Measurements from ENCODE around the gene MGMT. TPM values are rescaled to one million over a fixed set of nuclear protein-coding genes. Genes with fewer than 3 reads are reported as not detected.

The MGMT gene
- total and polyA plus RNA-seq, 4 donors: 9.9 to 39.6 (median 23.2) TPM

GRCh38 chr10:129589546-129589945, 122.5 kb downstream of the MGMT start:
- ATAC-seq (ENCODE audit: insufficient read depth, low FRiP score) (no peak), DNase-seq (no peak)
- no peak for TF ChIP-seq CTCF (IDR thresholded peaks at IDR 0.05; ENCODE audit: control extremely low read depth, extremely low read depth)
- Histone ChIP-seq H3K9ac (ENCODE audit: insufficient read depth in 1 of 2, low read length in 2 of 2) (no peak overlapping the region), H3K4me3 (no peak overlapping the region), H3K27ac (ENCODE audit: low read depth in 1 of 2, low read length in 1 of 2) (no peak overlapping the region), H3K27me3 (ENCODE audit: control insufficient read depth in 3 of 3, insufficient read depth in 3 of 3, low read length in 2 of 3) (no peaks in the 10 kb centered on the region), H3K36me3 (ENCODE audit: control insufficient read depth in 4 of 4, insufficient read depth in 4 of 4, low read length in 4 of 4) (peaks cover 0 to 2% (median under 1%) of the 10 kb centered on the region in 4 donors), H3K9me3 (ENCODE audit: control insufficient read depth in 4 of 4, insufficient read depth in 3 of 4, low read length in 3 of 4) (peaks cover 4 to 17% (median 8%) of the 10 kb centered on the region in 4 donors), H3K4me1 (ENCODE audit: control insufficient read depth in 5 of 5, insufficient read depth in 5 of 5, low read length in 5 of 5) (no peaks in the 10 kb centered on the region)
- WGBS, 2 donors: 97% methylated on average over 9 of the region's 9 CpGs

- H3K9me3 ChIP-seq (ENCODE audit: control insufficient read depth in 4 of 4, insufficient read depth in 3 of 4, low read length in 3 of 4): peaks cover 0 to 9% (median 0%) of the 10 kb centered on the region in 4 donors
- H3K27me3 ChIP-seq (ENCODE audit: control insufficient read depth in 3 of 3, insufficient read depth in 3 of 3, low read length in 2 of 3): no peaks in the 10 kb centered on the region
- ATAC-seq (ENCODE audit: insufficient read depth, low FRiP score) (no peak), DNase-seq (no peak)
- no peak overlapping the region for H3K27ac ChIP-seq (ENCODE audit: low read depth in 1 of 2, low read length in 1 of 2)
- H3K4me1 ChIP-seq (ENCODE audit: control insufficient read depth in 5 of 5, insufficient read depth in 5 of 5, low read length in 5 of 5): no peaks in the 10 kb centered on the region
- H3K9ac ChIP-seq (ENCODE audit: insufficient read depth in 1 of 2, low read length in 2 of 2): no peak overlapping the region
- WGBS, 2 donors: 89 to 96% methylated on average over 3 of the region's 3 CpGs
- no peak for TF ChIP-seq CTCF (IDR thresholded peaks at IDR 0.05; ENCODE audit: control extremely low read depth, extremely low read depth)
- no peak overlapping the region for H3K4me3 ChIP-seq
- H3K36me3 ChIP-seq (ENCODE audit: control insufficient read depth in 4 of 4, insufficient read depth in 4 of 4, low read length in 4 of 4): peaks cover 0 to 8% (median under 1%) of the 10 kb centered on the region in 4 donors
Observed at GRCh38 chr10:129593953-129594352, 126.9 kb downstream of the MGMT start.

- Histone ChIP-seq H3K9me3 (ENCODE audit: control insufficient read depth in 4 of 4, insufficient read depth in 3 of 4, low read length in 3 of 4) (peaks cover 0 to 4% (median 0%) of the 10 kb centered on the region in 4 donors), H3K27me3 (ENCODE audit: control insufficient read depth in 3 of 3, insufficient read depth in 3 of 3, low read length in 2 of 3) (no peaks in the 10 kb centered on the region), H3K27ac (ENCODE audit: low read depth in 1 of 2, low read length in 1 of 2) (no peak overlapping the region), H3K4me3 (no peak overlapping the region), H3K36me3 (ENCODE audit: control insufficient read depth in 4 of 4, insufficient read depth in 4 of 4, low read length in 4 of 4) (peaks cover 0 to 8% (median under 1%) of the 10 kb centered on the region in 4 donors), H3K9ac (ENCODE audit: insufficient read depth in 1 of 2, low read length in 2 of 2) (no peak overlapping the region), H3K4me1 (ENCODE audit: control insufficient read depth in 5 of 5, insufficient read depth in 5 of 5, low read length in 5 of 5) (no peaks in the 10 kb centered on the region)
- no peak for ATAC-seq (ENCODE audit: insufficient read depth, low FRiP score)
- no peak for TF ChIP-seq CTCF (IDR thresholded peaks at IDR 0.05; ENCODE audit: control extremely low read depth, extremely low read depth)
- 85 to 98% methylated on average over 15 of the region's 15 CpGs for WGBS, 2 donors
- no peak for DNase-seq
Observed at GRCh38 chr10:129594811-129595210, 127.8 kb downstream of the MGMT start.

- Histone ChIP-seq H3K27ac (ENCODE audit: low read depth in 1 of 2, low read length in 1 of 2) (no peak overlapping the region), H3K4me1 (ENCODE audit: control insufficient read depth in 5 of 5, insufficient read depth in 5 of 5, low read length in 5 of 5) (no peaks in the 10 kb centered on the region), H3K27me3 (ENCODE audit: control insufficient read depth in 3 of 3, insufficient read depth in 3 of 3, low read length in 2 of 3) (no peaks in the 10 kb centered on the region), H3K4me3 (no peak overlapping the region), H3K36me3 (ENCODE audit: control insufficient read depth in 4 of 4, insufficient read depth in 4 of 4, low read length in 4 of 4) (peaks cover 0 to 8% (median under 1%) of the 10 kb centered on the region in 4 donors), H3K9ac (ENCODE audit: insufficient read depth in 1 of 2, low read length in 2 of 2) (no peak overlapping the region), H3K9me3 (ENCODE audit: control insufficient read depth in 4 of 4, insufficient read depth in 3 of 4, low read length in 3 of 4) (peaks cover 0 to 3% (median 0%) of the 10 kb centered on the region in 4 donors)
- WGBS, 2 donors: 96 to 97% methylated on average over 4 of the region's 4 CpGs
- ATAC-seq (ENCODE audit: insufficient read depth, low FRiP score): no peak
- no peak for TF ChIP-seq CTCF (IDR thresholded peaks at IDR 0.05; ENCODE audit: control extremely low read depth, extremely low read depth)
- DNase-seq: no peak
Observed at GRCh38 chr10:129598413-129598812, 131.4 kb downstream of the MGMT start.
